Smooth muscle cell (in vitro differentiated cells): ENCODE data around the gene GCSAM. TPM values are rescaled to one million over a fixed set of nuclear protein-coding genes. Genes with fewer than 3 reads are reported as not detected.

Experiments used
- DNase-seq: peaks from one replicate; lab custom pipeline; 2025; ENCODE audit not compliant: unreplicated experiment; lab: John Stamatoyannopoulos, UW
- H2AFZ ChIP-seq: fragments of 200-600 bp; sonication (generic); 2 replicates; pipeline ENCODE4 v1.6.0; 2016; ENCODE audit warnings: antibody characterized with exemption, low read depth, mild to moderate bottlenecking
- H3F3A ChIP-seq: fragments of 200-600 bp; sonication (generic); 2 replicates; pipeline ENCODE4 v1.6.0; 2017; ENCODE audit warnings: antibody characterized with exemption, low read depth
- H3K27ac ChIP-seq: fragments of 200-600 bp; sonication (generic); 2 replicates; pipeline ENCODE4 v1.5.1; 2016; ENCODE audit warnings: low read depth, mild to moderate bottlenecking
- H3K27me3 ChIP-seq: fragments of 200-600 bp; sonication (generic); 2 replicates; pipeline ENCODE4 v1.6.1; 2016; ENCODE audit warnings: low read depth, mild to moderate bottlenecking
- H3K36me3 ChIP-seq: fragments of 200-600 bp; sonication (generic); 2 replicates; pipeline ENCODE4 v1.5.1; 2016; ENCODE audit warnings: low read depth
- H3K4me1 ChIP-seq: fragments of 200-600 bp; sonication (generic); 2 replicates; pipeline ENCODE4 v1.5.1; 2016; ENCODE audit warnings: low read depth
- H3K4me2 ChIP-seq: fragments of 200-600 bp; sonication (generic); 2 replicates; pipeline ENCODE4 v1.6.0; 2016; ENCODE audit warnings: mild to moderate bottlenecking
- H3K4me3 ChIP-seq: fragments of 200-600 bp; sonication (generic); 2 replicates; pipeline ENCODE4 v1.5.1; 2016; ENCODE audit warnings: mild to moderate bottlenecking
- H3K79me2 ChIP-seq: fragments of 200-600 bp; sonication (generic); 2 replicates; pipeline ENCODE4 v1.6.0; 2016; ENCODE audit warnings: low read depth, mild to moderate bottlenecking
- H3K9ac ChIP-seq: fragments of 200-600 bp; sonication (generic); 2 replicates; pipeline ENCODE4 v1.6.0; 2016; ENCODE audit warnings: low read depth
- H3K9me3 ChIP-seq: fragments of 200-600 bp; sonication (generic); replicated peaks from 2 replicates; pipeline ENCODE4 v1.5.1; 2016; ENCODE audit warnings: low read depth
- H4K20me1 ChIP-seq: fragments of 200-600 bp; sonication (generic); 2 replicates; pipeline ENCODE4 v1.6.0; 2016; ENCODE audit warnings: low read depth
- WGBS: methylation state at CpG from one replicate; pipeline ENCODE4 v1.1.7; 2016; ENCODE audit warnings: low lambda C conversion rate; 5-methylcytosine and 5-hydroxymethylcytosine counted together
- polyA plus RNA-seq: library from polyadenylated mRNA; unstranded; fragments of >200 nt; fragmentation: Nextera tagmentation; extraction: Ambion mirVana; gene quantifications from 2 replicates; pipeline ENCODE4 v1.2.1, GENCODE V29; 2016
- total RNA-seq: library from RNA; depleted of rRNA; stranded (reverse); fragments of >200 nt; gene quantifications from 2 replicates; pipeline ENCODE4 v1.2.3, GENCODE V29; 2014
- TF ChIP-seq, protein P1 (sequence below): fragments of 200-600 bp; sonication (generic); IDR thresholded peaks from 2 replicates; pipeline ENCODE4 v1.5.1; 2017; ENCODE audit warnings: borderline replicate concordance, mild to moderate bottlenecking, antibody characterized with exemption; ENCODE audit not compliant: insufficient read depth, poor library complexity, severe bottlenecking

The GCSAM gene
- total and polyA plus RNA-seq, 2 experiments from 2014 or later, result 0.67 TPM; not detected in 1

DNA sequence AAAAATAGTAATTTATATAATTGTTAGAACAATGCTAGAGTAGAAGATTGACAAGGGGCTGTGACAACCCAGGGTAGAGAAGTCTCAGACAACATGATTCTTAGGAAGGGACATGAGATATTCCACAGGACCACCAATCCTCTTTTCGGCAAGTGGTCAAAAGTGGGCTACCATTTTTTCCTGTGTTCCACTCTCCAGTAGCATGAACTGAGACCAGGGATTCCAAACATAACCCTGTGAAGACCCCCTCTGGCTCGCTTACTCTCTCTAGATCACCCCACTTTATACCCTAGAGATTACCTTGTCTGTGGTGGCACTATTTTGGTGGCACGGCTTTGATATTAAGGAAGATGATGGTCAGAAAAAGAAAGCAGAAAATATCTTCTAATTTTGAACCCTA is 960 bp downstream of the GCSAM start:
- Histone ChIP-seq H3F3A (no peaks in the 10 kb centered on the region), H3K79me2 (no peaks in the 10 kb centered on the region), H3K9ac (no peak overlapping the region), H3K27ac (no peak overlapping the region), H3K27me3 (no peaks in the 10 kb centered on the region), H3K36me3 (no peaks in the 10 kb centered on the region), H3K4me3 (no peak overlapping the region), H3K4me2 (no peak overlapping the region), H3K4me1 (peaks cover 21% of the 10 kb centered on the region), H4K20me1 (no peaks in the 10 kb centered on the region), H2AFZ (no peak overlapping the region), H3K9me3 (no peaks in the 10 kb centered on the region)
- 100% methylated on average over 3 of the region's 3 CpGs for WGBS
- no peak for DNase-seq
- TF ChIP-seq, protein P1, sequence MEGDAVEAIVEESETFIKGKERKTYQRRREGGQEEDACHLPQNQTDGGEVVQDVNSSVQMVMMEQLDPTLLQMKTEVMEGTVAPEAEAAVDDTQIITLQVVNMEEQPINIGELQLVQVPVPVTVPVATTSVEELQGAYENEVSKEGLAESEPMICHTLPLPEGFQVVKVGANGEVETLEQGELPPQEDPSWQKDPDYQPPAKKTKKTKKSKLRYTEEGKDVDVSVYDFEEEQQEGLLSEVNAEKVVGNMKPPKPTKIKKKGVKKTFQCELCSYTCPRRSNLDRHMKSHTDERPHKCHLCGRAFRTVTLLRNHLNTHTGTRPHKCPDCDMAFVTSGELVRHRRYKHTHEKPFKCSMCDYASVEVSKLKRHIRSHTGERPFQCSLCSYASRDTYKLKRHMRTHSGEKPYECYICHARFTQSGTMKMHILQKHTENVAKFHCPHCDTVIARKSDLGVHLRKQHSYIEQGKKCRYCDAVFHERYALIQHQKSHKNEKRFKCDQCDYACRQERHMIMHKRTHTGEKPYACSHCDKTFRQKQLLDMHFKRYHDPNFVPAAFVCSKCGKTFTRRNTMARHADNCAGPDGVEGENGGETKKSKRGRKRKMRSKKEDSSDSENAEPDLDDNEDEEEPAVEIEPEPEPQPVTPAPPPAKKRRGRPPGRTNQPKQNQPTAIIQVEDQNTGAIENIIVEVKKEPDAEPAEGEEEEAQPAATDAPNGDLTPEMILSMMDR, result no peak

DNA sequence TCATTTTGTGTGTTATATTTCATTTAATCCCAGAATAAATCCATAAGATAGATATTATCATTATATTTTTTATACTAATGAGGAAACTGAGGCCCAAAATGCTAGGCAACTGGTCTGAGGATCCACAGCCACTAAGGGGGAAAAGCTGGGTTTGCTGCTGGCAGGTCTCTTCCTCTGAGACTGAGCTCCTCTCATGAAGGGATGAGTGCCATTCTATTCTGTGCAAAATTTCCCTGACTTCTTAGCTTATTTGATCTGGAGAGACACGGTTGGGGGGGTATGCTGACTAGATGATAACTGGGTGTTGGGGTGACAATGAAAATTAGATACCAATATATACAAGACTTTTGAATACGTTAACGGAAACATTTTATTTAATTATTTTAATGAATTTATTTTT is 1.9 kb downstream of the GCSAM start:
- TF ChIP-seq, protein P1, result no peak
- no peaks in the 10 kb centered on the region for H3K36me3 ChIP-seq
- H4K20me1 ChIP-seq, result no peaks in the 10 kb centered on the region
- no peaks in the 10 kb centered on the region for H3K79me2 ChIP-seq
- H3K9me3 ChIP-seq, result no peaks in the 10 kb centered on the region
- no peak overlapping the region for H3K4me2 ChIP-seq
- H3K9ac ChIP-seq, result no peak overlapping the region
- 93% methylated on average over 3 of the region's 3 CpGs for WGBS
- no peak for DNase-seq
- H2AFZ ChIP-seq, result no peak overlapping the region
- no peaks in the 10 kb centered on the region for H3K27me3 ChIP-seq
- H3K4me3 ChIP-seq, result no peak overlapping the region
- H3K27ac ChIP-seq, result no peak overlapping the region
- peaks cover 24% of the 10 kb centered on the region for H3K4me1 ChIP-seq
- H3F3A ChIP-seq, result no peaks in the 10 kb centered on the region

DNA sequence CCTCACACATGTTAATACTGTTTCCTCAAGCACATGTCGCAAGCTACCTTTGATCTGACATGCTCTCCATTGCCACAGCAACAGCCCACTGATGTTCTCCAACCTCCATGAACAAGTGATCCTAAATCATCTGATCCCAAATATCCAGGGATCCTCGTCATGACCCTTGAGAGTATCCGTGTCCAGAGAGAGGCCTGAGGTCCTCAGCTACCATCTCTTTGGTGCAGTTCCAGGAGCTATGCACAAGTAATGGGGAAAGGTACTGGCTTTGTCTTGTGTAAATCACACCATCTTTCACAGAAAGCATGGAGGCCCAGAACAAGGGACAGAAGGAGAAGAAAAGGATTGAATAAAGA is 2.4 kb downstream of the GCSAM start:
- Histone ChIP-seq H3F3A (no peaks in the 10 kb centered on the region), H3K9ac (no peak overlapping the region), H4K20me1 (no peaks in the 10 kb centered on the region), H3K4me1 (peaks cover 24% of the 10 kb centered on the region), H2AFZ (no peak overlapping the region), H3K27me3 (no peaks in the 10 kb centered on the region), H3K9me3 (no peaks in the 10 kb centered on the region), H3K36me3 (no peaks in the 10 kb centered on the region), H3K79me2 (no peaks in the 10 kb centered on the region), H3K27ac (no peak overlapping the region), H3K4me2 (no peak overlapping the region), H3K4me3 (no peak overlapping the region)
- no peak for DNase-seq
- 93% methylated on average over 3 of the region's 3 CpGs for WGBS
- TF ChIP-seq, protein P1, result no peak

DNA sequence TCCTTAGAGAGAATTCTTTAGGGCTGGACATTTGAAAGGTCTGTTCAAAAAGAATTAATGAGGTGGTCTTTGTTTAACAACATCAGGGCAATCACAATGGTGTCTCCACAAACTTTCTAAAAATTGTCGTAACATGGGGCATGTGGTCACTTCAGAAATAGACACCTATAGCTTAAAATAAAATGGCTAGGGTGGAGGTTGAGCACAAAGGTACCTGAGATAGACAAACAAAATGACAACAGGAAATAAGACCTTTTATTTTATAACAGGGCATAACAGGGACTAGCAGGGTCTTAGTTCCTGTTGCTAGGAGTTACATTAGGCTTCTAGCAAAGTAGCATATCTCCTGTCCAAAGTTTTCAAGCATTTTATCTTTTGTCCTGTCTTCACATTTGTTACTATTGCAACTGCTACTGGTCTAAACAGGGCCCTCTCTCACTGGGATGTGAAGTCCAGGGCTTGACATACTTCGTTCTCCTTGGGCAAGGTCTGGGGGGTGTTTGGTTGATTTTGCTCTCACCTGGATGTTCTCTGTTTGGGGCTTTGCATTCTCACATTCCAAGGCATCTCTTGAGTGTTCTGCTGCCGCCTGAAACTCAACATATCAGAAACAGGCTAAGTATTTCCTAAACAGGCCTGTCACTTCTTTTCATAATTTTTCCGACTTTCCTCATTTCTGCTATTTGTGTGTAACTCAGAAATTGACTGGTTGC is 3.0 kb downstream of the GCSAM start:
- DNase-seq, result no peak
- Histone ChIP-seq H3K27ac (no peak overlapping the region), H3K9me3 (no peaks in the 10 kb centered on the region), H2AFZ (no peak overlapping the region), H3K27me3 (no peaks in the 10 kb centered on the region), H3K79me2 (no peaks in the 10 kb centered on the region), H3K36me3 (no peaks in the 10 kb centered on the region), H4K20me1 (no peaks in the 10 kb centered on the region), H3K4me3 (no peak overlapping the region), H3K4me2 (no peak overlapping the region), H3F3A (no peaks in the 10 kb centered on the region), H3K9ac (no peak overlapping the region), H3K4me1 (peaks cover 28% of the 10 kb centered on the region)
- 92% methylated on average over 4 of the region's 4 CpGs for WGBS
- TF ChIP-seq, protein P1, result no peak
